ENCODE measurements around the gene ARL8B. TPM values are rescaled to one million over a fixed set of nuclear protein-coding genes. Genes with fewer than 3 reads are reported as not detected.
"Not testable (repeated sequence)": the region's sequence is repeated elsewhere in the genome, so short reads cannot be mapped to it uniquely, and the experiment has no call there.

ARL8B gene
- total and polyA plus RNA-seq, 7 donors = 35.1 to 266 (median 141) TPM

- Histone ChIP-seq H3K36me3 (ENCODE audit: insufficient read depth in 1 of 2, low read depth in 1 of 2) (no peaks in the 10 kb centered on the region), H3K27me3 (ENCODE audit: insufficient read depth in 3 of 3, low read length in 2 of 3) (peaks cover 0 to 2% (median 0%) of the 10 kb centered on the region in 3 donors), H3K4me1 (no peaks in the 10 kb centered on the region), H3K27ac (no peak overlapping the region), H3K4me3 (no peak overlapping the region), H3K9me3 (no peaks in the 10 kb centered on the region)
- ATAC-seq (no peak), DNase-seq (no peak)
- intact Hi-C loops (cut with DNase I) = no loop called here
- TF ChIP-seq, protein P1, sequence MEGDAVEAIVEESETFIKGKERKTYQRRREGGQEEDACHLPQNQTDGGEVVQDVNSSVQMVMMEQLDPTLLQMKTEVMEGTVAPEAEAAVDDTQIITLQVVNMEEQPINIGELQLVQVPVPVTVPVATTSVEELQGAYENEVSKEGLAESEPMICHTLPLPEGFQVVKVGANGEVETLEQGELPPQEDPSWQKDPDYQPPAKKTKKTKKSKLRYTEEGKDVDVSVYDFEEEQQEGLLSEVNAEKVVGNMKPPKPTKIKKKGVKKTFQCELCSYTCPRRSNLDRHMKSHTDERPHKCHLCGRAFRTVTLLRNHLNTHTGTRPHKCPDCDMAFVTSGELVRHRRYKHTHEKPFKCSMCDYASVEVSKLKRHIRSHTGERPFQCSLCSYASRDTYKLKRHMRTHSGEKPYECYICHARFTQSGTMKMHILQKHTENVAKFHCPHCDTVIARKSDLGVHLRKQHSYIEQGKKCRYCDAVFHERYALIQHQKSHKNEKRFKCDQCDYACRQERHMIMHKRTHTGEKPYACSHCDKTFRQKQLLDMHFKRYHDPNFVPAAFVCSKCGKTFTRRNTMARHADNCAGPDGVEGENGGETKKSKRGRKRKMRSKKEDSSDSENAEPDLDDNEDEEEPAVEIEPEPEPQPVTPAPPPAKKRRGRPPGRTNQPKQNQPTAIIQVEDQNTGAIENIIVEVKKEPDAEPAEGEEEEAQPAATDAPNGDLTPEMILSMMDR (IDR thresholded peaks at IDR 0.05) = no peak
- 84 to 90% (median 85%) methylated on average over 15 of the region's 15 CpGs for WGBS, 3 donors
Observed at GRCh38 chr3:5080779-5081550, 41.1 kb upstream of the ARL8B start.

DNA sequence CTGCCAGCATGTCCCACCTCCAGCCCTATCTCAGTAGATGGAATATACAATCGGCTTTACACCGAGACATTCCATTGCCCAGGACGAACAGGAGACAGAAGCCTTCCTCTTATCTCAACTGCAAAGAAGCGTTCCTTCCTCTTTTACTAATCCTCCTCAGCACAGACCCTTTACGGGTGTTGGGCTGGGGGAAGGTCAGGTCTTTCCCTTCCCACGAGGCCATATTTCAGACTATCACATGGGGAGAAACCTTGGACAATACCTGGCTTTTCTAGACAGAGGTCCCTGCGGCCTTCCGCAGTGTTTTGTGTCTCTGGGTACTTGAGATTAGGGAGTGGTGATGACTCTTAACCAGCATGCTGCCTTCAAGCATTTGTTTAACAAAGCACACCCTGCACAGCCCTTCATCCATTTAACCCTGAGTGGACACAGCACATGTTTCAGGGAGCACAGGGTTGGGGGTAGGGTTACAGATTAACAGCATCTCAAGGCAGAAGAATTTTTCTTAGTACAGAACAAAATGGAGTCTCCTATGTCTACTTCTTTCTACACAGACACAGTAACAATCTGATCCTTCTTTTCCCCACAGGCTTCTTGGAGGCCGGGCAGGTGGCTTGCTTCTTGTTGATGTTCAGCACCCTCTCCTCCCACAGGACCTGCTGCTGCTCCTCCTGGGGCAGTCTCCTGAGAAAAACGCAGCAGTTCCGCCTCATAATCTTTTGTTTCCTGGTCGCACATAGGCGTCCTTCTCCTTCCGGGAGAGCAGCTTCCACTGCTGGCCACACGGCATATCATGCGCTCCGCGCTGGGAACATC is 39.9 kb upstream of the ARL8B start:
- 78 to 82% (median 80%) methylated on average over 18 of the region's 18 CpGs for WGBS, 3 donors

DNA sequence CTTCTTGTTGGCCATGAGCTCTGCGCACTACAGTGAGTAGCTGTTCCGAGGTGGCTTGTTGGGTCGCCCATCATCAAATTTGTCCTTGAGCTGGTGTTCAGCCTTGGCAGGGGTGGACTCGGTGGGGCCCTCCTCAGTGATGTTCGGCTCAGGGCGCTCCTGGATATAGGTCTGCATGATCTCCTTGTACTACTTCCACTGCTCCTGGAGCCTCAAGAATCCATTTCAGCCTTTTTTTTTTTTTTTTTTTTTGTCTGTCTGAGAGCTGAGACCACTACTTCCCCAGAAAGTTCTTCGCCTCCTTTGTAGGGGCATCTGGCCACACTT is 39.3 kb upstream of the ARL8B start:
- no peak overlapping the region for H3K27ac ChIP-seq
- ATAC-seq = no peak
- WGBS, 3 donors = 88 to 98% (median 92%) methylated on average over 7 of the region's 7 CpGs
- no peaks in the 10 kb centered on the region for H3K4me1 ChIP-seq
- peaks cover 0 to 2% (median 0%) of the 10 kb centered on the region in 3 donors for H3K27me3 ChIP-seq (ENCODE audit: insufficient read depth in 3 of 3, low read length in 2 of 3)
- TF ChIP-seq, protein P1 (IDR thresholded peaks at IDR 0.05) = no peak
- no peaks in the 10 kb centered on the region for H3K9me3 ChIP-seq
- DNase-seq = no peak
- H3K4me3 ChIP-seq = no peak overlapping the region
- H3K36me3 ChIP-seq (ENCODE audit: insufficient read depth in 1 of 2, low read depth in 1 of 2) = no peaks in the 10 kb centered on the region
- intact Hi-C loops (cut with DNase I) = no loop called here

More for the DNA sequence above, 39.9 kb upstream of the ARL8B start:
- H3K27me3 ChIP-seq (ENCODE audit: insufficient read depth in 3 of 3, low read length in 2 of 3); intact Hi-C loops (cut with DNase I); H3K4me1 ChIP-seq; H3K27ac ChIP-seq; H3K36me3 ChIP-seq (ENCODE audit: insufficient read depth in 1 of 2, low read depth in 1 of 2); H3K4me3 ChIP-seq; H3K9me3 ChIP-seq; ATAC-seq; DNase-seq: not testable (repeated sequence)

DNA sequence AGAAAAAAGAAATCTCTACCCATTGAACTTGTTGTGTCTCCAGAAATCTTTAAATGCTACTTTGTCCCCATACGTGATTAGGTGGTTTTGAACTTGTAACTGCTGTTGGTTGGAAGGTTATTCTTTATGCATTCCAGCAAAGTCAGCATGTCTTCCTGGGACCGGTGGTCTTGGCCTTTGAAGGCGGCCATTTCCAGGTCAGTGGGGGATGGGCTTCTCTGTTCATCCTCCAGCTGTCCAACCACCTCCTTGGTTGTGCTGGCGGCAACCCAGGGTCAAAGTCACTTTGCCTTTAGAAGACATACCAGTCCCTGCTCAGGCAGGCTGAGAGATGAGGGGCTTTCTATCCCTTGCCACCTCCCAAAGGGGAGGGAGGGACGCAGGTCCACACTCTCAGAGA is 37.9 kb upstream of the ARL8B start:
- 89 to 92% (median 89%) methylated on average over 5 of the region's 5 CpGs for WGBS, 3 donors

GRCh38 chr3:5086708-5087107 is 35.4 kb upstream of the ARL8B start:
- H3K4me3 ChIP-seq = no peak overlapping the region
- peaks cover 0 to 2% (median 0%) of the 10 kb centered on the region in 3 donors for H3K27me3 ChIP-seq (ENCODE audit: insufficient read depth in 3 of 3, low read length in 2 of 3)
- H3K4me1 ChIP-seq = no peaks in the 10 kb centered on the region
- no peak overlapping the region for H3K27ac ChIP-seq
- intact Hi-C loops (cut with DNase I) = no loop called here
- no peaks in the 10 kb centered on the region for H3K36me3 ChIP-seq (ENCODE audit: insufficient read depth in 1 of 2, low read depth in 1 of 2)
- ATAC-seq (no peak), DNase-seq (no peak)
- no peaks in the 10 kb centered on the region for H3K9me3 ChIP-seq
- 89 to 92% (median 90%) methylated on average over 1 of the region's 1 CpG for WGBS, 3 donors
- TF ChIP-seq, protein P1 (IDR thresholded peaks at IDR 0.05) = no peak

More for the DNA sequence above, 37.9 kb upstream of the ARL8B start:
- Histone ChIP-seq H3K36me3 (ENCODE audit: insufficient read depth in 1 of 2, low read depth in 1 of 2) (no peaks in the 10 kb centered on the region), H3K4me1 (no peaks in the 10 kb centered on the region), H3K4me3 (no peak overlapping the region), H3K27ac (no peak overlapping the region), H3K27me3 (ENCODE audit: insufficient read depth in 3 of 3, low read length in 2 of 3) (peaks cover 0 to 2% (median 0%) of the 10 kb centered on the region in 3 donors), H3K9me3 (no peaks in the 10 kb centered on the region)
- DNase-seq = no peak
- ATAC-seq = no peak
- TF ChIP-seq, protein P1 (IDR thresholded peaks at IDR 0.05) = no peak
- intact Hi-C loops (cut with DNase I) = no loop called here
